Fibroblast of villous mesenchyme (primary cell): ENCODE data around the gene PCDHGA7. TPM values are rescaled to one million over a fixed set of nuclear protein-coding genes. Genes with fewer than 3 reads are reported as not detected.
"Not testable (repeated sequence)": the region's sequence is repeated elsewhere in the genome, so short reads cannot be mapped to it uniquely, and the experiment has no call there.

Experiments
- DNase-seq: peaks from one replicate; pipeline ENCODE4 v3.0.0-alpha.2; 2010; ENCODE audit warnings: low read depth
- H3K4me3 ChIP-seq: 2 replicates; pipeline ENCODE4 v1.5.1; 2011; ENCODE audit warnings: low read depth, mild to moderate bottlenecking, low read length
- CTCF ChIP-seq: IDR thresholded peaks from 2 replicates; pipeline ENCODE4 v1.5.1; 2012; ENCODE audit warnings: low read depth, mild to moderate bottlenecking, low read length; ENCODE audit not compliant: insufficient read depth
- total RNA-seq: library from RNA; depleted of rRNA; stranded (reverse); fragments of >200 nt; gene quantifications from 2 replicates; pipeline ENCODE4 v1.2.3, GENCODE V29; 2012

Gene PCDHGA7
- total RNA-seq, 1 donor = 3.5 TPM

GRCh38 chr5:141403387-141403786 lies 20.8 kb downstream of the PCDHGA7 start:
- H3K4me3 ChIP-seq = no peak overlapping the region
- TF ChIP-seq CTCF = no peak
- DNase-seq = no peak

- peak; percentile 55 for DNase-seq
- peak; percentile 71 for TF ChIP-seq CTCF
- peak within 1 kb of the TSS; percentile 46 for H3K4me3 ChIP-seq
Observed at GRCh38 chr5:141407790-141408505, 25.4 kb downstream of the PCDHGA7 start, which contains the start of gene PCDHGB6. PCDHGB6 (plus strand) TSS chr5:141408021; CDS start chr5:141408203, 182 bp downstream.

GRCh38 chr5:141409598-141410306 lies 27.2 kb downstream of the PCDHGA7 start:
- TF ChIP-seq CTCF = no peak
- DNase-seq = no peak
- no peak overlapping the region for H3K4me3 ChIP-seq

- DNase-seq = no peak
- H3K4me3 ChIP-seq = no peak overlapping the region
- TF ChIP-seq CTCF = no peak
Observed at GRCh38 chr5:141411575-141411974, 29.0 kb downstream of the PCDHGA7 start.

- DNase-seq = peak; percentile 83
- TF ChIP-seq CTCF = peak; percentile 86
- H3K4me3 ChIP-seq = peak within 1 kb of the TSS; percentile 70
Observed at GRCh38 chr5:141412854-141413539, 30.5 kb downstream of the PCDHGA7 start, which contains the start of gene PCDHGA10. PCDHGA10 (plus strand) TSS chr5:141412987; CDS start chr5:141413176, 189 bp downstream.

- DNase-seq = no peak
- no peak for TF ChIP-seq CTCF
Observed at GRCh38 chr5:141413540-141414069, 31.1 kb downstream of the PCDHGA7 start.

GRCh38 chr5:141414548-141415274 lies 32.2 kb downstream of the PCDHGA7 start:
- H3K4me3 ChIP-seq, DNase-seq: not testable (repeated sequence)

More at GRCh38 chr5:141413540-141414069, 31.1 kb downstream of the PCDHGA7 start:
- peak overlapping the region; percentile 70 for H3K4me3 ChIP-seq

GRCh38 chr5:141415275-141415618 lies 32.7 kb downstream of the PCDHGA7 start:
- not testable (repeated sequence) for DNase-seq, H3K4me3 ChIP-seq
